GM18502 (cell line): ENCODE results near the gene LARP4.
"Not testable (repeated sequence)": the region's sequence is repeated elsewhere in the genome, so short reads cannot be mapped to it uniquely, and the experiment has no call there.

Source experiments
- ATAC-seq: cut with Tn5 transposase; IDR thresholded peaks from one replicate; pipeline ENCODE4 v1.9.1; 2021; ENCODE audit warnings: mild to moderate bottlenecking; ENCODE audit not compliant: unreplicated experiment, poor library complexity

The LARP4 gene

GRCh38 chr12:50400638-50401499 is at the start of gene LARP4:
TSS of gene LARP4 (plus strand) at chr12:50400885. CDS start at chr12:50401011, 126 bp downstream.
- ATAC-seq, result peak; percentile 90

GRCh38 chr12:50351120-50352043 is 49.3 kb upstream of the LARP4 start:
- no peak for ATAC-seq

GRCh38 chr12:50353404-50353803 is 47.3 kb upstream of the LARP4 start:
- no peak for ATAC-seq

- ATAC-seq, result no peak
Observed at GRCh38 chr12:50353869-50354593, 46.7 kb upstream of the LARP4 start.

GRCh38 chr12:50354908-50355307 is 45.8 kb upstream of the LARP4 start:
- ATAC-seq, result no peak

- no peak for ATAC-seq
Observed at GRCh38 chr12:50355365-50355764, 45.3 kb upstream of the LARP4 start.

- no peak for ATAC-seq
Observed at GRCh38 chr12:50362671-50363070, 38.0 kb upstream of the LARP4 start.

- no peak for ATAC-seq
Observed at GRCh38 chr12:50363141-50363540, 37.5 kb upstream of the LARP4 start.

GRCh38 chr12:50365709-50366406 is 34.8 kb upstream of the LARP4 start:
- no peak for ATAC-seq

- ATAC-seq, result not testable (repeated sequence)
Observed at GRCh38 chr12:50370672-50371071, 30.0 kb upstream of the LARP4 start.

- no peak for ATAC-seq
Observed at GRCh38 chr12:50375802-50376201, 24.9 kb upstream of the LARP4 start.

- ATAC-seq, result no peak
Observed at GRCh38 chr12:50380761-50381325, 19.8 kb upstream of the LARP4 start.

GRCh38 chr12:50387487-50387886 is 13.2 kb upstream of the LARP4 start:
- no peak for ATAC-seq

GRCh38 chr12:50387972-50388478 is 12.7 kb upstream of the LARP4 start:
- no peak for ATAC-seq

GRCh38 chr12:50388793-50389192 is 11.9 kb upstream of the LARP4 start:
- ATAC-seq, result not testable (repeated sequence)

- ATAC-seq, result no peak
Observed at GRCh38 chr12:50390316-50390741, 10.4 kb upstream of the LARP4 start.

- no peak for ATAC-seq
Observed at GRCh38 chr12:50394469-50395029, 6.1 kb upstream of the LARP4 start.

GRCh38 chr12:50397117-50397650 is 3.5 kb upstream of the LARP4 start:
- ATAC-seq, result no peak

- no peak for ATAC-seq
Observed at GRCh38 chr12:50398931-50399330, 1.8 kb upstream of the LARP4 start.
